HEK293T (cell line): Measurements from ENCODE around the gene RSPH9.
A peak's percentile ranks its signal among the peaks of the same experiment; 100 is the strongest.

Source experiments
- CTCF ChIA-PET: fragments of 350-600 bp; formaldehyde crosslinking; extraction: SDS; loops from one replicate; lab custom pipeline; 2021; ENCODE audit warnings: antibody characterized with exemption, inconsistent platforms; lab: Yijun Ruan, JAX
- POLR2A ChIA-PET: fragments of 350-600 bp; formaldehyde crosslinking; extraction: SDS; loops from one replicate; lab custom pipeline; 2020; ENCODE audit warnings: antibody characterized with exemption, inconsistent platforms; lab: Yijun Ruan, JAX
- DNase-seq: peaks from one replicate; pipeline ENCODE4 v3.0.0; 2012; ENCODE audit warnings: mixed read lengths; ENCODE audit errors: extremely low spot score
- ARNT ChIP-seq: fragments of 450-650 bp; IDR thresholded peaks from 2 replicates; pipeline ENCODE4 v1.6.1; 2017; ENCODE audit warnings: mild to moderate bottlenecking
- BHLHE40 ChIP-seq: fragments of 450-650 bp; IDR thresholded peaks from 2 replicates; pipeline ENCODE4 v1.6.1; 2016; ENCODE audit warnings: mild to moderate bottlenecking, moderate library complexity, borderline replicate concordance
- CTBP1 ChIP-seq: fragments of 450-650 bp; IDR thresholded peaks from 2 replicates; pipeline ENCODE4 v1.6.1; 2016; ENCODE audit warnings: borderline replicate concordance
- ELF4 ChIP-seq: fragments of 450-650 bp; IDR thresholded peaks from 2 replicates; pipeline ENCODE4 v1.6.1; 2017; ENCODE audit warnings: antibody characterized with exemption
- FOXA1 ChIP-seq: fragments of 450-650 bp; IDR thresholded peaks from 2 replicates; pipeline ENCODE4 v1.6.1; 2016; ENCODE audit warnings: mild to moderate bottlenecking
- FOXK2 ChIP-seq: fragments of 450-650 bp; IDR thresholded peaks from 2 replicates; pipeline ENCODE4 v1.6.1; 2016; ENCODE audit warnings: mild to moderate bottlenecking
- FOXM1 ChIP-seq: fragments of 450-650 bp; IDR thresholded peaks from 2 replicates; pipeline ENCODE4 v1.6.1; 2017; ENCODE audit warnings: mild to moderate bottlenecking, borderline replicate concordance
- HDGF ChIP-seq: fragments of 450-650 bp; IDR thresholded peaks from 2 replicates; pipeline ENCODE4 v1.6.1; 2017; ENCODE audit warnings: antibody characterized with exemption, borderline replicate concordance
- L3MBTL2 ChIP-seq: fragments of 450-650 bp; conservative IDR thresholded peaks from 2 replicates; pipeline ENCODE4 v1.6.1; 2016; ENCODE audit warnings: mild to moderate bottlenecking
- LEF1 ChIP-seq: fragments of 450-650 bp; IDR thresholded peaks from 2 replicates; pipeline ENCODE4 v1.6.1; 2017; ENCODE audit warnings: mild to moderate bottlenecking, borderline replicate concordance
- NFRKB ChIP-seq: fragments of 450-650 bp; IDR thresholded peaks from 2 replicates; pipeline ENCODE4 v1.6.1; 2016; ENCODE audit warnings: mild to moderate bottlenecking, moderate library complexity
- SP1 ChIP-seq: fragments of 450-650 bp; IDR thresholded peaks from 2 replicates; pipeline ENCODE4 v1.6.1; 2017
- SUZ12 ChIP-seq: fragments of 450-650 bp; IDR thresholded peaks from 2 replicates; pipeline ENCODE4 v1.6.1; 2016; ENCODE audit warnings: mild to moderate bottlenecking
- TARDBP ChIP-seq: fragments of 450-650 bp; IDR thresholded peaks from 2 replicates; pipeline ENCODE4 v1.6.1; 2016
- ZNF384 ChIP-seq: fragments of 450-650 bp; IDR thresholded peaks from 2 replicates; pipeline ENCODE4 v1.6.1; 2016
- TF ChIP-seq, protein P1 (sequence below): fragments of 450-650 bp; IDR thresholded peaks from 2 replicates; pipeline ENCODE4 v1.6.1; 2016

The RSPH9 gene

DNA sequence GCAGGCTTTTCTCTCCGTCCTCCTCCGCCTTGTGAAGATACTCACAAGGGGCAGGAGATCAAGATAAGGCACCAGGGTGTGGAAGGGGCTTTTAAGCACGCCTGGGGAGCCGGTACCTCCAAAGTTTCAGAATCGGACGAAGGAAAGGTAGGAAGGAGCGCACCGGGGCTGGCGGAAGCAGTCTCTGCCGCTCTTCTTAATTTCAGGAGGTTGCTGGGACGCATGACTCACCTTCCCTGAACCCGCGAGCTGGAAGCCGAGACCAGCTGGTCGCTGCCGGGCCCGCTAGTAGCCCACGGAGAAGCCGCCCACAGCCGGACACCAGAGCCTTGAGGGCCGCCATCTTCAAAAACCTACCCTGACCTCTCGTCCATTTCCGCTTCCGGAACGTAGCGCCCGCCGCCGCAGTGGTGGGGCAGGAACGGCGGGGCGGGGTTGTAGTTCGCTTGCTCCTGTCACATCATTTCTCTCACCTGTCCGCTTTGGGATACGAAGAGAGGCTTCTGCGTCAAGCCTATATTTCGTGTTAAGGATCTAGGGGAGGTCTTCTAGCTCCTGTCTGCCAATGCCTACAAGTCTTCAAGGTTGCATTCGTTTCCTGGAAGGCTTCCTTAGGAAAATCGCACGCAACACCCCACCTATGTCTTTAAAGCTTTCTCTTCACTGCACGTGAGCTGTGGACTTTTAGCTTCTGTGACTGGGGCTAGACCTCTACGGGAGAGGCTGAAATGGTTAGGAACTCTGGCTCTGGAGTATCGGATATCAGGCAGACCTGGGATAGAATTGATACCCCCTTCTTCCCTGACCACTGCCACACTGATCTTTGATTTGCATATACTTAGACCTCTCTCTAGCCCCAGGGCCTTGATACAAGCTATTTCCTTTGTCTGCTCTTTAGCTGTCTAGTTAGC lies 42.9 kb downstream of the RSPH9 start, which contains the start of gene MRPS18A:
Gene MRPS18A (minus strand): TSS at position 355 of the 911 bp plus-strand sequence. CDS start 12 bp downstream, at position 343.
- CTCF ChIA-PET, result interaction anchor here (0.8 kb wide), 1 partner anchor 27 kb away, joined by 4 read pairs; no protein-coding TSS in a partner anchor
- DNase-seq, result peak; percentile 87
- TF ChIP-seq L3MBTL2, result peak; percentile 34; the same call in 1 of the 2 replicates
- TF ChIP-seq BHLHE40, result no peak
- no peak for TF ChIP-seq FOXA1
- no peak for TF ChIP-seq SUZ12
- no peak for TF ChIP-seq HDGF
- TF ChIP-seq ELF4, result peak; percentile 43; the same call in 1 of the 2 replicates
- TF ChIP-seq, protein P1, sequence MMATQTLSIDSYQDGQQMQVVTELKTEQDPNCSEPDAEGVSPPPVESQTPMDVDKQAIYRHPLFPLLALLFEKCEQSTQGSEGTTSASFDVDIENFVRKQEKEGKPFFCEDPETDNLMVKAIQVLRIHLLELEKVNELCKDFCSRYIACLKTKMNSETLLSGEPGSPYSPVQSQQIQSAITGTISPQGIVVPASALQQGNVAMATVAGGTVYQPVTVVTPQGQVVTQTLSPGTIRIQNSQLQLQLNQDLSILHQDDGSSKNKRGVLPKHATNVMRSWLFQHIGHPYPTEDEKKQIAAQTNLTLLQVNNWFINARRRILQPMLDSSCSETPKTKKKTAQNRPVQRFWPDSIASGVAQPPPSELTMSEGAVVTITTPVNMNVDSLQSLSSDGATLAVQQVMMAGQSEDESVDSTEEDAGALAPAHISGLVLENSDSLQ, result peak; percentile 89
- no peak for TF ChIP-seq NFRKB
- POLR2A ChIA-PET, result interaction anchor here (0.9 to 2.0 kb wide), 4 partner anchors 10 to 387 kb away, joined by 4 to 19 read pairs (median 5); no protein-coding TSS in a partner anchor

DNA sequence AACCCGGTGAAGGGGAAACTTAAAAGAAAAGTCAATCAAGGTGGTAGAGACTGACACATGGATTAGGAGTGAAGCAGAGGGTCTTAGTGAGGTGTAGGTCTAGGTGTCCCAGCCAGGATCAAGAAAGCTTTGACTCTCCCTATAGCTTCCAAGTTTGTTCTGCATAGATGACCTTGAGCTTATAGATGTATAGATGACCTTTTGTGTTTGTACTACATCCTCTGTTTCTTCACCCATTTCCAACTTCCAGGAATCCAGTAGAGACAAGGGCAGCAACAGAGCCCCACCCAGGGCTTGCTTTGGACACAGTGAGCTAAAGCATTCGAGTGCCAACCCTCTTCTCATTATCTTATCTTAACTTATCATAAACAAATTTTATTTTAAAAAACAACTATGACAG lies 44.6 kb downstream of the RSPH9 start:
- TF ChIP-seq LEF1 (no peak), L3MBTL2 (no peak), FOXA1 (no peak), ARNT (no peak)
- CTCF ChIA-PET, result interaction anchor here (1.1 kb wide), 1 partner anchor 22 kb away, joined by 4 read pairs; no protein-coding TSS in a partner anchor
- POLR2A ChIA-PET, result no interaction called here
- no peak for DNase-seq

DNA sequence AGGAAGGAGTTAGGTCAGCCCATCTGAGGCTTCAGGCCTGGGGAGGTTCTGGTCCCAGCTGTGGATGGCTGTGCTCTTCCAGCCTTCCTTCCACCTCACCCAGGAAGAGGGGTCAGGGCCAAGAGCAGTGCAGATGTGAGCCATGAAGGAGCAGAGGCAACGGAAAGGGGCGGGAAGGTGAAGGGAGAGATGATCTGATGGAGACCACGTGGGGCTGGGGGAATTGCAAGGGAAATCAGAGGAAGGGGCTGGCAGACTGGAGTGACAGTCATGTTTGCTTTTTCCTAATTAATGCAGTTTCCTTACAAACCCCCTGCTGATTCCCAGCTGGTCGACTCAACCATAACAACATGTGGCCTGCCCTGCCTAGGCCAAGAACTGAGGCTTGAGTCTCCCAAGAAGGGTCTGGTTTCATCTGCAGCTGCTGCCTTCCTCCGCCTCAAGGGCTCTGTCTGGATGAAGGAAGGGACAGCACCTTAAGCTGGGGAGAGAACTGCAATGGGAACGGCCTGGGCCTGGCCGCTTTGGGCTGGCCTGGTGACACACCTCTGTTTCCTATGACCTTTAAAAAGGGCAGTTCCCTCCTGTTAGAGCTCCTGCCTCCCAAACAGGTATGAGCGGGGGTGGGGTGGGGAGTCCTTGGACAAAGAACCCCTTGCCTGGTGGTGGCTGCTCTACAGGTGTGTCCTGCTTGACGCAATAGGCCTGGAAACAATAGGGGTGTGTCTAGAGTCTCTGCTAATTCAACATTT lies 50.6 kb downstream of the RSPH9 start:
- DNase-seq, result no peak
- CTCF ChIA-PET, result no interaction called here
- POLR2A ChIA-PET, result interaction anchor here (1.0 to 1.4 kb wide), 2 partner anchors 9 to 25 kb away, joined by 3 to 4 read pairs; no protein-coding TSS in a partner anchor
- TF ChIP-seq LEF1 (no peak), L3MBTL2 (peak; percentile 64; the same call in 1 of the 2 replicates)

DNA sequence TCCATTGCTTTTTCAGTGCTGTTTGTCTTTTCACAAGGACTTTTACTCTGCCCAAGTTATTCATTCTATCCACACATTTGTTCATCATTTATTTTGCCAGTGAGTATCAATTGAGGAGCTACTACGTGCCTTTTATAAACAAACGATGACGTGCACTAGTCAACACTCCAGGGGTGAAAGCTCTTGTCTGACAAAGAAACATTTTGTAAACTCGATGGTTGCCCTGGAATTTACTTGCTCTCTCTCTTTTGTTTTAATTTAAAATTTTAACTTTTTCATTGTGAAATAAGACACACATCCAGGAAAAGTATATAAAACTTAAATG lies 51.1 kb downstream of the RSPH9 start:
- CTCF ChIA-PET, result no interaction called here
- no peak for DNase-seq
- POLR2A ChIA-PET, result interaction anchor here (0.8 to 6.2 kb wide), 4 partner anchors 8 to 28 kb away, joined by 3 to 19 read pairs (median 4); partner anchors contain the start of gene MRPS18A
- TF ChIP-seq BHLHE40 (no peak), FOXK2 (no peak), LEF1 (no peak), CTBP1 (no peak), ELF4 (no peak), FOXA1 (no peak), HDGF (no peak), SUZ12 (no peak), ZNF384 (no peak), L3MBTL2 (no peak), FOXM1 (no peak), SP1 (no peak), ARNT (no peak), NFRKB (no peak), TARDBP (no peak)
- TF ChIP-seq, protein P1, result no peak

DNA sequence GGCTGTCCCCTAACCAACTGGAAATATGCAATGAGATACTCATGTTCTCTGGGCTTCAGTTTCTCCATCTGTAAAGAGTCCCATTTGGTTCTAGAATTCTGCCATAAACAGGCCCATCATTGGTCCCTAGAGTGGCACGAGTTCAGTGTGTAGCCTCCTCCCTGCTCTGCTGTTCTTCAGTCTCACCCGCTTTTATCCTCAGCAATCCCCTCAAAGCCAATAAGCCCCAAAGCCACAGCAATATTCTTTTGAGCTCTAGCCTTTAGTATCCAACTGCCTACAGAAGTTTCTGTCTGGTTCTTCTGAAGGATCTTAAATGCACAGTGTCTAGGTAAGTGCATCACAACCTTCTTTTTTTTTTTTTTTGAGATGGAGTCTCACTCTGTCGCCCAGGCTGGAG lies 52.6 kb downstream of the RSPH9 start:
- no peak for TF ChIP-seq TARDBP
- no peak for TF ChIP-seq FOXK2
- TF ChIP-seq BHLHE40, result no peak
- no peak for TF ChIP-seq ZNF384
- no peak for TF ChIP-seq NFRKB
- TF ChIP-seq FOXA1, result no peak
- TF ChIP-seq CTBP1, result no peak
- no peak for TF ChIP-seq ARNT
- TF ChIP-seq HDGF, result no peak
- TF ChIP-seq SP1, result no peak
- no peak for TF ChIP-seq LEF1
- no peak for TF ChIP-seq SUZ12
- TF ChIP-seq ELF4, result no peak
- TF ChIP-seq, protein P1, result no peak
- TF ChIP-seq FOXM1, result no peak
- TF ChIP-seq L3MBTL2, result no peak
- POLR2A ChIA-PET, result interaction anchor here (6.2 kb wide), 1 partner anchor 10 kb away, joined by 19 read pairs; the partner anchor contains the start of gene MRPS18A
- CTCF ChIA-PET, result interaction anchor here (0.6 to 0.7 kb wide), 2 partner anchors 25 to 29 kb away, joined by 3 read pairs; no protein-coding TSS in a partner anchor
- no peak for DNase-seq
